Measurements from ENCODE around the gene SYNPO2L. TPM values are rescaled to one million over a fixed set of nuclear protein-coding genes. Genes with fewer than 3 reads are reported as not detected.

Gene SYNPO2L
- total and polyA plus RNA-seq, 9 of the 15 experiments (the other 6 are each of a cell fraction or from before 2014, with no cell fraction given) = 0.03 to 0.07 TPM; not detected in 7

DNA sequence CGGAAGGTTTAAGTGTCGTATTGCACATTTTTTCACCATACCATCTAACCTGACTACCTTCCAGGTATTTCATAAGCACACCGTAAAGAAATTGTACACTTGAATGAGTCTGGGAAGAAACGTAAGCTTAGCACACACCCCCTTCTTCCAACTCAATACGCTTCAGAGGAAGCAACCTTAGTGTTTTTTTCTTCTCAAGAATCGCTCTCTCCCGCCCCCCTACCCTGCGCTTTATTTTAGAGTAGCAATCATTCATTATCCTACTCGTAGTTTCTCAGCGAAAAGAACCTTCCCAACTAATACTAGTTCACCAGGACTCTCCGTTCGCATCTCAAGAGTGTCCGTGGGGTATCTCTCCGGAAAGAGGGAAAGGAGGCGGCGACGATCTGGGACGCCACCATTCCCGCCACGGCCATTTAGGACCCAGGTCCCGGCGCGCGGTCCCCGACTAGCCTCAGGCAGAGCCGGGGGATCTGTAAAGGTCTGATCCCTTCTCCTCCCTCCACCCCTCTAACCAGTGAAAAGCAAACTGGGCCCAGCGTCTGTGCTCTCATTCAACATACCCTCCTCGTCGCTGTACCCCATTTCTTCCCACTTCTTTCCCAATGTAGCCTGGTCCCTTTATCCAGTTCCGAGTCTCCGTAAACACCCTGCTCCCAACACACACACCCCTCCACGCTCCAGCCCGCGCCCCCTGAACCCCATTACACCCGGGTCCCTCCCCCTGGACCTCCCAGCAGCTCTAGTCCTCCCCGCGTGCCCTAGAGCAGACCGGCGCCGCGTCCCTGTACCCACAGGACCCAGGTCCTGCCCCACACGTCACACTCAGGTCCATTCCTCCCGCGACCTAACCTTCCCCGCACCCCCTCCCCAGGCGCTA is 30.6 kb downstream of the SYNPO2L start (continued):
- no peak for TF ChIP-seq PRPF4 (IDR thresholded peaks at IDR 0.05; ENCODE audit: insufficient read depth, low read depth, low read length, poor library complexity, severe bottlenecking)
- TF ChIP-seq DIDO1 (tag; IDR thresholded peaks at IDR 0.05; ENCODE audit: low read depth) = peak; percentile 23; the same call in 1 of the 2 replicates
- TF ChIP-seq NBN (IDR thresholded peaks at IDR 0.05; ENCODE audit: low read depth) = peak; percentile 68; the same call in 1 of the 2 replicates
- TF ChIP-seq, protein P1, sequence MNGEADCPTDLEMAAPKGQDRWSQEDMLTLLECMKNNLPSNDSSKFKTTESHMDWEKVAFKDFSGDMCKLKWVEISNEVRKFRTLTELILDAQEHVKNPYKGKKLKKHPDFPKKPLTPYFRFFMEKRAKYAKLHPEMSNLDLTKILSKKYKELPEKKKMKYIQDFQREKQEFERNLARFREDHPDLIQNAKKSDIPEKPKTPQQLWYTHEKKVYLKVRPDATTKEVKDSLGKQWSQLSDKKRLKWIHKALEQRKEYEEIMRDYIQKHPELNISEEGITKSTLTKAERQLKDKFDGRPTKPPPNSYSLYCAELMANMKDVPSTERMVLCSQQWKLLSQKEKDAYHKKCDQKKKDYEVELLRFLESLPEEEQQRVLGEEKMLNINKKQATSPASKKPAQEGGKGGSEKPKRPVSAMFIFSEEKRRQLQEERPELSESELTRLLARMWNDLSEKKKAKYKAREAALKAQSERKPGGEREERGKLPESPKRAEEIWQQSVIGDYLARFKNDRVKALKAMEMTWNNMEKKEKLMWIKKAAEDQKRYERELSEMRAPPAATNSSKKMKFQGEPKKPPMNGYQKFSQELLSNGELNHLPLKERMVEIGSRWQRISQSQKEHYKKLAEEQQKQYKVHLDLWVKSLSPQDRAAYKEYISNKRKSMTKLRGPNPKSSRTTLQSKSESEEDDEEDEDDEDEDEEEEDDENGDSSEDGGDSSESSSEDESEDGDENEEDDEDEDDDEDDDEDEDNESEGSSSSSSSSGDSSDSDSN (IDR thresholded peaks at IDR 0.05; ENCODE audit: borderline replicate concordance in 1 of 2, low read depth in 2 of 2, low read length in 2 of 2) = peak; percentile 88 to 90; a peak in 3 of 4 replicates
- no peak for TF ChIP-seq TGIF2 (CRISPR knock-in tag; IDR thresholded peaks at IDR 0.05)
- peak; percentile 34 to 40 for TF ChIP-seq E2F6 (IDR thresholded peaks at IDR 0.05; ENCODE audit: borderline replicate concordance in 1 of 2, extremely low read depth in 1 of 2, insufficient read depth in 1 of 2, insufficient read length in 1 of 2, low read depth in 1 of 2, low read length in 1 of 2, poor library complexity in 1 of 2, severe bottlenecking in 1 of 2)
- peak; percentile 36 for TF ChIP-seq SMARCE1 (IDR thresholded peaks at IDR 0.05)
- TF ChIP-seq LARP7 (IDR thresholded peaks at IDR 0.05) = peak; percentile 96; the same call in 1 of the 2 replicates
- TF ChIP-seq SMARCA5 (IDR thresholded peaks at IDR 0.05) = peak; percentile 79
- TF ChIP-seq HDGF (IDR thresholded peaks at IDR 0.05) = 0 out of 2 replicates have a peak, but pooled peaks have one; percentile 33
- TF ChIP-seq HNRNPK (IDR thresholded peaks at IDR 0.05; ENCODE audit: low read depth, low read length, poor library complexity, severe bottlenecking) = no peak
- TF ChIP-seq HDAC2 (IDR thresholded peaks at IDR 0.05) = peak; percentile 43
- no peak for TF ChIP-seq SMC3 (conservative IDR thresholded peaks at IDR 0.05; ENCODE audit: insufficient read depth, low read depth, low read length)
- peak; percentile 93 for TF ChIP-seq HLTF (IDR thresholded peaks at IDR 0.05)
- peak; percentile 44; the same call in 1 of the 2 replicates for TF ChIP-seq TAF7 (tag; IDR thresholded peaks at IDR 0.05)
- no peak for TF ChIP-seq SFPQ (IDR thresholded peaks at IDR 0.05; ENCODE audit: low read depth, low read length)
- no peak for TF ChIP-seq ZNF398 (CRISPR knock-in tag; IDR thresholded peaks at IDR 0.05)
- TF ChIP-seq, protein P2, sequence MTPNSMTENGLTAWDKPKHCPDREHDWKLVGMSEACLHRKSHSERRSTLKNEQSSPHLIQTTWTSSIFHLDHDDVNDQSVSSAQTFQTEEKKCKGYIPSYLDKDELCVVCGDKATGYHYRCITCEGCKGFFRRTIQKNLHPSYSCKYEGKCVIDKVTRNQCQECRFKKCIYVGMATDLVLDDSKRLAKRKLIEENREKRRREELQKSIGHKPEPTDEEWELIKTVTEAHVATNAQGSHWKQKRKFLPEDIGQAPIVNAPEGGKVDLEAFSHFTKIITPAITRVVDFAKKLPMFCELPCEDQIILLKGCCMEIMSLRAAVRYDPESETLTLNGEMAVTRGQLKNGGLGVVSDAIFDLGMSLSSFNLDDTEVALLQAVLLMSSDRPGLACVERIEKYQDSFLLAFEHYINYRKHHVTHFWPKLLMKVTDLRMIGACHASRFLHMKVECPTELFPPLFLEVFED (CRISPR knock-in tag; conservative IDR thresholded peaks at IDR 0.05) = 0 out of 2 replicates have a peak, but pooled peaks have one; percentile 73
